Lung (tissue), 12 donors: ENCODE results near the gene COMMD8. TPM values are rescaled to one million over a fixed set of nuclear protein-coding genes. Genes with fewer than 3 reads are reported as not detected.

Experiments used
- ATAC-seq: fragments of 200-7000 bp; cut with Tn5 transposase; one replicate; pipeline ENCODE4 v1.9.1; 2020; ENCODE audit warnings: moderate number of reproducible peaks; ENCODE audit not compliant: insufficient read depth, low FRiP score
- DNase-seq, 3 donors: peaks; one replicate each; pipeline ENCODE4 v3.0.0-alpha.2; 2013 to 2017
- H3K27ac ChIP-seq, 2 donors: one replicate each; pipeline ENCODE4 v1.5.1; 2013; ENCODE audit warnings: mild to moderate bottlenecking in 2 of 2, moderate library complexity in 2 of 2, control low read depth in 1 of 2, inconsistent platforms in 1 of 2, low read depth in 1 of 2, low read length in 1 of 2
- H3K27me3 ChIP-seq, 3 donors: one replicate each; pipeline ENCODE4 v1.5.1; 2013; ENCODE audit warnings: low read length in 2 of 3; ENCODE audit not compliant: control insufficient read depth in 3 of 3, insufficient read depth in 3 of 3
- H3K36me3 ChIP-seq, 4 donors: one replicate each; pipeline ENCODE4 v1.5.1; 2013; ENCODE audit warnings: low read length in 4 of 4, mild to moderate bottlenecking in 1 of 4, moderate library complexity in 1 of 4; ENCODE audit not compliant: control insufficient read depth in 4 of 4, insufficient read depth in 4 of 4
- H3K4me1 ChIP-seq, 5 donors: one replicate each; pipeline ENCODE4 v1.5.1; 2013; ENCODE audit warnings: low read length in 5 of 5, mild to moderate bottlenecking in 2 of 5, moderate library complexity in 1 of 5; ENCODE audit not compliant: control insufficient read depth in 5 of 5, insufficient read depth in 5 of 5
- H3K4me3 ChIP-seq: one replicate; pipeline ENCODE4 v1.5.1; 2013; ENCODE audit warnings: mild to moderate bottlenecking, control low read depth, moderate library complexity
- H3K9ac ChIP-seq, 2 donors: one replicate each; pipeline ENCODE4 v1.5.1; 2013; ENCODE audit warnings: low read length in 2 of 2, control low read depth in 1 of 2; ENCODE audit not compliant: insufficient read depth in 1 of 2
- H3K9me3 ChIP-seq, 4 donors: one replicate each; pipeline ENCODE4 v1.5.1; 2013; ENCODE audit warnings: low read length in 3 of 4, mild to moderate bottlenecking in 1 of 4, moderate library complexity in 1 of 4; ENCODE audit not compliant: control insufficient read depth in 4 of 4, insufficient read depth in 3 of 4
- WGBS, 2 donors: extraction: QIAGEN DNeasy Blood & Tissue Kit; methylation state at CpG; one replicate each; pipeline ENCODE4 v1.1.7; 2013; 5-methylcytosine and 5-hydroxymethylcytosine counted together
- polyA plus RNA-seq, 2 donors: library from polyadenylated mRNA; stranded (reverse); fragments of 200-250 nt; gene quantifications; one replicate each; pipeline ENCODE4 v1.2.1, GENCODE V29; 2013
- total RNA-seq, 2 donors: library from RNA; depleted of rRNA in 1 of 2; stranded (reverse); fragments of >200 nt in 1 of 2; gene quantifications; one replicate each; pipeline ENCODE4 v1.2.1, GENCODE V29; 2014 to 2021
- TF ChIP-seq, protein P1 (sequence below): IDR thresholded peaks from 2 replicates; pipeline ENCODE4 v1.5.1; 2012; ENCODE audit warnings: mild to moderate bottlenecking; ENCODE audit errors: control extremely low read depth, extremely low read depth
- donor health status: control.
- donor health status: control.
- donor health status: Bipolar disorder and iron deficiency.
- donor health status: healthy.
- donor health status: DM: yes; HTN: yes; CAD: no.

COMMD8 gene
- total and polyA plus RNA-seq, 4 donors, result 12.3 to 20.2 (median 14.8) TPM

- WGBS, 2 donors, result 88 to 97% methylated on average over 4 of the region's 4 CpGs
- Histone ChIP-seq H3K27me3 (no peaks in the 10 kb centered on the region), H3K9me3 (no peaks in the 10 kb centered on the region), H3K4me3 (no peak overlapping the region), H3K9ac (no peak overlapping the region), H3K36me3 (no peaks in the 10 kb centered on the region), H3K27ac (peak overlapping the region in 1 of 2 donors; percentile 31), H3K4me1 (no peaks in the 10 kb centered on the region)
- DNase-seq, result no peak
- TF ChIP-seq, protein P1, sequence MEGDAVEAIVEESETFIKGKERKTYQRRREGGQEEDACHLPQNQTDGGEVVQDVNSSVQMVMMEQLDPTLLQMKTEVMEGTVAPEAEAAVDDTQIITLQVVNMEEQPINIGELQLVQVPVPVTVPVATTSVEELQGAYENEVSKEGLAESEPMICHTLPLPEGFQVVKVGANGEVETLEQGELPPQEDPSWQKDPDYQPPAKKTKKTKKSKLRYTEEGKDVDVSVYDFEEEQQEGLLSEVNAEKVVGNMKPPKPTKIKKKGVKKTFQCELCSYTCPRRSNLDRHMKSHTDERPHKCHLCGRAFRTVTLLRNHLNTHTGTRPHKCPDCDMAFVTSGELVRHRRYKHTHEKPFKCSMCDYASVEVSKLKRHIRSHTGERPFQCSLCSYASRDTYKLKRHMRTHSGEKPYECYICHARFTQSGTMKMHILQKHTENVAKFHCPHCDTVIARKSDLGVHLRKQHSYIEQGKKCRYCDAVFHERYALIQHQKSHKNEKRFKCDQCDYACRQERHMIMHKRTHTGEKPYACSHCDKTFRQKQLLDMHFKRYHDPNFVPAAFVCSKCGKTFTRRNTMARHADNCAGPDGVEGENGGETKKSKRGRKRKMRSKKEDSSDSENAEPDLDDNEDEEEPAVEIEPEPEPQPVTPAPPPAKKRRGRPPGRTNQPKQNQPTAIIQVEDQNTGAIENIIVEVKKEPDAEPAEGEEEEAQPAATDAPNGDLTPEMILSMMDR, result no peak
- ATAC-seq, result no peak
Observed at GRCh38 chr4:47478804-47479203, 15.3 kb upstream of the COMMD8 start.

DNA sequence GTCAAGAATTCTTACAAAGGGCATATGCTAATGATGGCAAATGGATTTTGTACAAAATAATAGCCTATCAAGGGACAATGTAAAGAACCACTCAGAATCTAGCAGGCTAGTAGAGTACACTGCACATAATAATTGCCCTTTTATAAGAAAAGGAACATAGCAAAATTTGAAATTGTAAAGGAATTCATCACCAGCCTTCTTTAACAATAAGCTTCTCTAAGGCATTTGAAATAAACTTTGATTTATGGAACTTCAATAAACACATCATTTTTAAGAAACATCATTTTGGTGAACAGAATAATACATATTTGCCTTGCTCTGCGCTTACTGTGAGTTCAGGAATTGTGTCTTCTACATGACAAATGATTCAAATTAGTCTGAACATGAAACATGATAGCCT, 11.9 kb upstream of the COMMD8 start:
- Histone ChIP-seq H3K4me1 (no peaks in the 10 kb centered on the region), H3K36me3 (no peaks in the 10 kb centered on the region), H3K4me3 (no peak overlapping the region), H3K9me3 (no peaks in the 10 kb centered on the region), H3K27me3 (no peaks in the 10 kb centered on the region), H3K27ac (no peak overlapping the region), H3K9ac (no peak overlapping the region)
- DNase-seq (no peak), ATAC-seq (no peak)
- WGBS, 2 donors, result 95% methylated on average over 1 of the region's 1 CpG
- TF ChIP-seq, protein P1, result no peak

DNA sequence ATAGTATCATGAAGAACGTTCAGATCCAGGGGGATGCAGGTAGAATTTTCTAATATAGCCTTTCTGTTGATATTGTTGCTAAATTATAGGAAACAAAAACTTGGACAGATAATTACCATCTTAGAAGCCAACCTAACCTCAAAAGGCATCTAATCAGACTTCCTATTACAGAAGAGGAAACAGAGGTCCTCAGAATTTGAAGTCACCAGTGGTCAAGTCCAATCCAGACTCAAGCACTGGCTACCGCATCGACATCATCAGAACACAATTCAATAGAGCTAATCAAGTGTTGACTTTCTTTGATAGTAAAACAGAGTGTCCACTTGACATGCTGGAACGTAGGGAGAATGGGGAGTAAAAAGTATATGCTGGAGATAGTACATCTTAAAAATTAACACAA, 11.3 kb upstream of the COMMD8 start:
- H3K27me3 ChIP-seq, result no peaks in the 10 kb centered on the region
- 71 to 83% methylated on average over 4 of the region's 4 CpGs for WGBS, 2 donors
- no peak overlapping the region for H3K4me3 ChIP-seq
- ATAC-seq (no peak), DNase-seq (no peak)
- H3K4me1 ChIP-seq, result no peaks in the 10 kb centered on the region
- TF ChIP-seq, protein P1, result no peak
- H3K9ac ChIP-seq, result no peak overlapping the region
- no peaks in the 10 kb centered on the region for H3K36me3 ChIP-seq
- H3K9me3 ChIP-seq, result no peaks in the 10 kb centered on the region
- no peak overlapping the region for H3K27ac ChIP-seq

DNA sequence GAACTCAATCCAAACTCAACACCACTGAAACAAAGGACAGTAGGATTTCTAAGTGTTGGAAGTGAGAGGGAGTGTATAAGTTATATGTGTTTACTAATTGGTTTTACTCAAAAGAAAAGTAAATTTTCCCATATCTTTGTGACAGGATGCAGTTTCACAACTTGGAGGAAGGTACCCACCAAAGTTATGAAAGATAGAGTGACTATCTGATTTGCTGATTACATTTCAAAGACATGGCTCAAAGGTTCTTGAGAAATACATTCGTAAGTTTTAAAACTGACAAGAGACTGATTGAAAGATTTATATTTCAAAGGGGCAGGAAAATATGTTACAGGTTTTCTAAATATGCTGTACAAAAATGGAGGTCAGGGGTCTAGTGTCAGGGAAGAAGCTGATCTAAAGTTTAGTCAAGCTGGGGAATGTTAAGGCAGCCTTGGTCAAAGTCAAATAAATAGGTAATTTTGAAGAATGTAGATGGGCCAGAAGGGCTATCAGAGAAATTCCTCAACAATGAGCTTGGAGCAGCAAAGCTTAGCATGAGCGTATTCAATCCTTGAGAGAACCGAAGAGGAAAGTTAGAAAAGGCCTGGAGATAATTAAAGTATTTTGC, 9.7 kb upstream of the COMMD8 start:
- peaks cover 0 to 5% (median 3%) of the 10 kb centered on the region in 5 donors for H3K4me1 ChIP-seq
- no peak for ATAC-seq
- TF ChIP-seq, protein P1, result no peak
- no peaks in the 10 kb centered on the region for H3K36me3 ChIP-seq
- H3K9me3 ChIP-seq, result no peaks in the 10 kb centered on the region
- WGBS, 2 donors, result 79 to 84% methylated on average over 3 of the region's 3 CpGs
- H3K27ac ChIP-seq, result no peak overlapping the region
- H3K4me3 ChIP-seq, result no peak overlapping the region
- no peak overlapping the region for H3K9ac ChIP-seq
- no peak for DNase-seq
- no peaks in the 10 kb centered on the region for H3K27me3 ChIP-seq
